ENCODE data around the gene RERG.

RERG gene

DNA sequence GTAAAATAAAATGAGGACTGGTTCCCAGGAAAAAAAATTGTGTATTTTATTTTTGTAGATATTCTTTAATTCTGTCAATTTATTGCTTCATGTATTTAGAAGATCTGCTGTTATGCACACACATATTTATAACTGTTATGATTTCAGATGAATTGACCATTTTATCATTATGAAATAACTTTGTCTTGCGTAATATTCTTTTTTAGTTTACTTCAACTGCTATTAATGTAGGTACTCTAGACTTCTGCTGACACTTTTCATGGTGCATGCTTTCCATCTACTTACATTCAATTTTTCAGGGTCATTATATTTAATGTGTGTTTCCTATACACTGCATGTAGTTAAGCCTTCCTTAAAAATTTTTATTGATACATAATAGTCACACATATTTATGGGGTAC is 162.1 kb downstream of the RERG start:
- no peak for TF ChIP-seq CTCF (IDR thresholded peaks at IDR 0.05; ENCODE audit: control insufficient read depth, extremely low read depth, insufficient read depth)
- DNase-seq (ENCODE audit: low read depth): no peak
- no peak overlapping the region for H3K4me3 ChIP-seq (ENCODE audit: low read depth, low read length)
